ENCODE data around the gene UNC5C.

The UNC5C gene

GRCh38 chr4:95556207-95556859 lies 7.6 kb upstream of the UNC5C start:
- no peak for TF ChIP-seq CTCF (IDR thresholded peaks at IDR 0.05; ENCODE audit: control insufficient read depth, insufficient read depth, low read depth, low read length, missing control alignments)
- DNase-seq (ENCODE audit: low read depth), result no peak
- H3K4me3 ChIP-seq (ENCODE audit: control insufficient read depth, low read depth, low read length), result no peak overlapping the region

- no peak for DNase-seq (ENCODE audit: low read depth)
- no peak for TF ChIP-seq CTCF (IDR thresholded peaks at IDR 0.05; ENCODE audit: control insufficient read depth, insufficient read depth, low read depth, low read length, missing control alignments)
Measured at GRCh38 chr4:95552942-95553550, 4.3 kb upstream of the UNC5C start.

DNA sequence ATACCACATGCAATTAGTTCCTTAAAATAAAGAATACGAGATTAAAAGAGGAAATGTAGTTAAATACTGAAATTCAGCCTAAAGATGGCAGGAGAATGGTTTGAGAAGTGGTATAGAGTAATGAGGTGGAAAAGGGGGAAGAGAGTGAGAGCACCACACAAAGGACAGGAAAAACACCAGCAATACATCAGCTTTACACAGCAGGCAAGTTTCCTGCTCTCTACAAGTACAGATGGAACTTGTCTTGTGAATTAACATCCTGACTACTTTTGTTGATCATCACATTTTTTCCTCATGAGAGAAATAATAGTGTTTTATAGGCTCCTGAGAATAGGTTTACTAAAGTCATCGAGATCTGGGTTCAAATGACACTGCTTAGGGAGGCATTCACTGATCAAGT lies 2.9 kb upstream of the UNC5C start:
- DNase-seq (ENCODE audit: low read depth), result no peak
- no peak for TF ChIP-seq CTCF (IDR thresholded peaks at IDR 0.05; ENCODE audit: control insufficient read depth, insufficient read depth, low read depth, low read length, missing control alignments)
- H3K4me3 ChIP-seq (ENCODE audit: control insufficient read depth, low read depth, low read length), result no peak overlapping the region

More at GRCh38 chr4:95552942-95553550, 4.3 kb upstream of the UNC5C start:
- H3K4me3 ChIP-seq (ENCODE audit: control insufficient read depth, low read depth, low read length), result no peak overlapping the region

DNA sequence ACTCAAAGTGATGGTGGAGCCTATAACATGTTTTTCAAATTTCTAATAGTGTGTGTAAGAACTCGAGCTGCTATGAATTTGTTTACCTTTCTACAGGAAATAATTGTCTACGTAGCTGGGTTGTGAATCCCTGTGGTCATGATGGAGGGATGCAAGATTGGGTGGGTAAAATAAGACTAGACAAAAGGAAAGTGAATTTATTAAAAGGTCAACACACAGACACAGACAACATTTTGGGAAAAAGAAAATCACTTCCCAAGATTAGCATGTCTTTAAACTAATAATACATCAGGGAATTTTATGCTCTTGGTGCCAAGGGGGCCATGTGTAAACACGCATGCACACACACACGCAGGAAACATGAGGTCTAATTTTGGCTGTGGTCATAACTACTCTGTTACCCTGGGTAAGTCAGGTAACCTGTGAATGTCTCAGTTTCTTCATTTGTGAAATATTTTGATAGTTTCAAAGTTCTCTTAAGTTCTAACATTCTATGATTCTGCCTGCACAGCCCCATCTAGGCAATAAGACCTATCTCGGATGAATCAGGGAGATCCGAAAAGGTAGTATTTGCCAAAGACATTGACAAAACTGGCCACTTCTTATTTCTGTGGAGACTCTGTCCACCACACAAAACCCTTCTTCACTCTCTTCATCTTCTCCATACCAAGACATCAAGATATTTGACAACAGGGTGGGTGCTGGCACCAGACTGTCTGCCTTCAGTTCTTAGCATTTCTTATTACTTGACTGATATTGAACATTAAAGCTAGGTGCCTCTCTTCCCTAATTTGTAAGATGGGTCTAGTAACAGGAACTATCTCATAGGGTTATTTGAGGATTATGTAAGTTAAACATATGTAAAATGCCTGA lies 1.6 kb upstream of the UNC5C start:
- H3K4me3 ChIP-seq (ENCODE audit: control insufficient read depth, low read depth, low read length), result no peak overlapping the region
- DNase-seq (ENCODE audit: low read depth), result no peak
- no peak for TF ChIP-seq CTCF (IDR thresholded peaks at IDR 0.05; ENCODE audit: control insufficient read depth, insufficient read depth, low read depth, low read length, missing control alignments)

GRCh38 chr4:95549246-95550114 lies 707 bp upstream of the UNC5C start:
- H3K4me3 ChIP-seq (ENCODE audit: control insufficient read depth, low read depth, low read length), result peak overlapping the region; percentile 31
- no peak for DNase-seq (ENCODE audit: low read depth)
- TF ChIP-seq CTCF (IDR thresholded peaks at IDR 0.05; ENCODE audit: control insufficient read depth, insufficient read depth, low read depth, low read length, missing control alignments), result no peak

Data from AG09309 (cell line).